HG02642 (cell line): ENCODE measurements around the gene OBP2A.
"Not testable (repeated sequence)": the region's sequence is repeated elsewhere in the genome, so short reads cannot be mapped to it uniquely, and the experiment has no call there.

Experiments used
- ATAC-seq: cut with Tn5 transposase; IDR thresholded peaks from one replicate; pipeline ENCODE4 v1.9.1; 2021; ENCODE audit warnings: mild to moderate bottlenecking; ENCODE audit not compliant: unreplicated experiment, poor library complexity

The OBP2A gene

GRCh38 chr9:135545646-135546176 lies at the start of gene OBP2A:
Gene OBP2A (plus strand): TSS chr9:135546126. CDS start chr9:135546181, 55 bp downstream.
- not testable (repeated sequence) for ATAC-seq

- no peak for ATAC-seq
Observed at GRCh38 chr9:135498381-135499126, 47.4 kb upstream of the OBP2A start.

- ATAC-seq: peak; percentile 65
Observed at GRCh38 chr9:135499326-135500070, 46.4 kb upstream of the OBP2A start.

GRCh38 chr9:135500071-135500524 lies 45.8 kb upstream of the OBP2A start:
- ATAC-seq: peak; percentile 14

GRCh38 chr9:135500525-135501260 lies 45.2 kb upstream of the OBP2A start, which contains the start of gene MRPS2:
Gene MRPS2 (plus strand): TSS chr9:135500682. CDS start chr9:135500711, 29 bp downstream.
- ATAC-seq: peak; percentile 79

- ATAC-seq: no peak
Observed at GRCh38 chr9:135501261-135502167, 44.4 kb upstream of the OBP2A start.

- no peak for ATAC-seq
Observed at GRCh38 chr9:135502168-135502872, 43.6 kb upstream of the OBP2A start.

- no peak for ATAC-seq
Observed at GRCh38 chr9:135502873-135503321, 43.0 kb upstream of the OBP2A start.

- no peak for ATAC-seq
Observed at GRCh38 chr9:135503371-135504261, 42.3 kb upstream of the OBP2A start.

GRCh38 chr9:135504262-135505243 lies 41.4 kb upstream of the OBP2A start:
- ATAC-seq: no peak

GRCh38 chr9:135505406-135506187 lies 40.3 kb upstream of the OBP2A start:
- ATAC-seq: no peak

- ATAC-seq: no peak
Observed at GRCh38 chr9:135506327-135507103, 39.4 kb upstream of the OBP2A start.

GRCh38 chr9:135507104-135508035 lies 38.6 kb upstream of the OBP2A start:
- ATAC-seq: no peak

- ATAC-seq: no peak
Observed at GRCh38 chr9:135508211-135508820, 37.6 kb upstream of the OBP2A start.
